NCI-H2081 (cell line): ENCODE results near the gene AARS2.

ENCODE experiments used
- DNase-seq, 2 experiments: peaks; one replicate each; lab custom pipeline; 2025; lab: John Stamatoyannopoulos, UW

The AARS2 gene

DNA sequence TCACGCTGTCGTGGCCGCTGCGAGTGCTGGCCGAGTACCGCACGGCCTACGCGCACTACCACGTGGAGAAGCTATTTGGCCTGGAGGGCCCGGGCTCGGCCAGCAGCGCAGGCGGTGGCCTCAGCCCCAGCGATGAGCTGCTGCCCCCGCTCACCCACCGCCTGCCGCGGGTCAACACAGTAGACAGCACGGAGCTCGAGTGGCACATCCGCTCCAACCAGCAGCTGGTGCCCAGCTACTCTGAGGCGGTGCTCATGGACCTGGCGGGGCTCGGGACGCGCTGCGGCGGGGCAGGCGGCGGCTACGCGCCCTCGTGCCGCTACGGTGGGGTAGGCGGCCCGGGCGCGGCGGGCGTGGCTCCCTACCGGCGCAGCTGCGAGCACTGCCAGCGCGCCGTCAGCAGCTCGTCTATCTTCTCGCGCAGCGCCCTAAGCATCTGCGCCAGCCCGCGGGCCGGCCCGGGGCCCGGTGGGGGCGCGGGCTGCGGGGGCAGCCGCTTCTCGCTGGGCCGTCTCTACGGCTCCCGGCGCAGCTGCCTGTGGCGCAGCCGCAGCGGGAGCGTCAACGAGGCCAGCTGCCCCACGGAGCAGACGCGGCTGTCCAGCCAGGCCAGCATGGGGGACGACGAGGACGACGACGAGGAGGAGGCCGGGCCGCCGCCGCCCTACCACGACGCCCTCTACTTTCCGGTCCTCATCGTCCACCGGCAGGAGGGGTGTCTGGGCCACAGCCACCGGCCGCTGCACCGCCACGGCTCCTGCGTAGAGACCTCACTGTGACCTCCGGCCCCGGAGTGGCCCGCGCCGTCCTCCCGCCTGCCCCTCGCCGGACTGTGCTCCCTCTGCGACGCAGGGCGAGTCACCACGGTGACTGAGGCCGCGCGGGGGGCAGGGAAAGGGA, 37.1 kb downstream of the AARS2 start:
- no peak for DNase-seq

DNA sequence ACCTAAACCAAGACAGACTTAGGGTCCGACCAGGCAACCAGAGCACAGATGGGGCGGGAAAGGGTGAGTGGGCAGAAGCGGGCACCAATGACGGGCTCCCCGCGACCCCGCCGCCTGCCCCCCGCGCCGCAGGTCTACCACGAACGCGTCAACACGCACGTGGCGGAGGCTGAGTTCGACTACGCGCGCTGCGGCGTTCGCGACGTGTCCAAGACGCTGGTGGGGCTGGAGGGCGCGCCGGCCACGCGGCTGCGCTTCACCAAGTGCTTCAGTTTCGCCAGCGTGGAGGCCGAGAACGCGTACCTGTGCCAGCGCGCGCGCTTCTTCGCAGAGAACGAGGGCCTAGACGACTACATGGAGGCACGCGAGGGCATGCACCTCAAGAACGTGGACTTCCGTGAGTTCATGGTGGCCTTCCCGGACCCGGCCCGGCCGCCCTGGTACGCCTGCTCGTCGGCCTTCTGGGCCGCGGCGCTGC, 37.8 kb downstream of the AARS2 start:
- no peak for DNase-seq

DNA sequence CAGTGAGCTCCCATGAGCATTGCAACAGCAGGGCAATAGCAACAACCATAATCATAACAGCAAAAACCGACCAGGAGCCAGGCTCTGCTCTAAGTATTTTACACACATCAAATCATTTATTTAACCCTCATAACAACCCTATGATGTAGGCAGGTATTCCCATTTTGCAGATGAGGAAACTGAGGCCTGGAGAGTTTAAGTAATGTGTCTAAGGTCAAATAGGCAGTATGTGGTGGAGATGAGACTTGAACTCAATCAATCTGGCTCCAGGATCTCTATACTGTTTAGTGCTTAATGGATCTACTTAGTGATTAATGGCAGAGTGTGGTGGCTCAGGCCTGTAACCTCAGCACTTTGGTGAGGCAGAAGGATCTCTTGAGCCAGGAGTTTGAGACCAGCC, 39.5 kb downstream of the AARS2 start:
- no peak for DNase-seq

DNA sequence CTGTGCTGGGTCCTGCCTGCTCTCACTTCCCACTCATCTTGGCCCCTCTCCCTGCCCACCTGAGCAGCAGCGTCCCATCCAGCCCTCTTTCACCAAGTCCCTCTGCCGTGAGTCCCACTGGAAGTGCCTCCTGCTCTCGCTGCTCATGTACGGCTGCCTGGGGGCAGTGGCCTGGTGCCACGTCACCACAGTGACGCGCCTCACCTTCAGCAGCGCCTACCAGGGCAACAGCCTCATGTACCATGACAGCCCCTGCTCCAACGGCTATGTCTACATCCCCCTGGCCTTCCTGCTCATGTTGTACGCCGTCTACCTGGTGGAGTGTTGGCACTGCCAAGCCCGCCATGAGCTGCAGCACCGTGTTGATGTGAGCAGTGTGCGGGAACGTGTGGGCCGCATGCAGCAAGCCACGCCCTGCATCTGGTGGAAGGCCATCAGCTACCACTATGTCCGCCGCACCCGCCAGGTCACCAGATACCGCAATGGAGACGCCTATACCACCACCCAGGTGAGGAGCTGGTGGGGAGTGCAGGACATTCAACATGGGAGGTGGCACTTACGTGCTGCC, 40.1 kb downstream of the AARS2 start:
- DNase-seq = no peak

DNA sequence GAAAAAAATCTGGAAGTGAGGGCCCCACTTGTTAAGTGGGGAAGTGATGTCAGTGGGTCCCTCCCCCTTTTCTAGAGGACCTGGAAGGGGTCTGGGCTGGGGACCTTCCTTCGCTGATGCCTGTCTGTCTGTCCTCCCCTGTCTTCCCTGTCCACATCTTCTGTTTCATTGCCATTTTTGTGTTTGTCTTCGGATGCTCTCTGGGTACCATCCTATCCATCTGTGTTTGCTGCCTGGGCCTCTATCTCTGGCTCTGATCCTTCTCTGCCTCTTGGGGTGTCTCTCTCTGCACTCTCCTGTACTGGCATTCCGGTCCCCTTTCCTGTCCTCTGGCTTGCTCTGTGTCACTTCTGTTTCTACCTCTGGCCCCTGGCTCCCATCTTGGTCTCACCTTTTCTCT, 40.6 kb downstream of the AARS2 start:
- no peak for DNase-seq

DNA sequence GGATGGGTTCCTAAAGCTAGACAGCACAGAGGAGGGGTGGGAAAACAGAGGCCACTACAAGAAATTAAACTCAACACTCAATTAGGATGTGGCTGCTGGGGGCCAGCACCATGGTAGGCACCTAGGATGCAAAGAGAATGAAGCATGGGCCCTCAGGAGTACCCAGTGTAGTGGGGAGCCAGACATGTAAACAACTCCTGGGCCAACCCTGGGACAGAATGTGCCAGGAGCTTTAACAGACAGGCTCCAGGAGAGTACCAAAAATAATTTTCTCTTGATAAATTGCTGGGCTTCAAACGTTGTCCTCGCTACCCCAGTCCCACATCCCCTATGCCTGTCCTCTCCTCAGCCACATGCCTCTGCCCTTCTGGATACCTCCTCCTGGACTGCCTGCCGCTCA, 41.2 kb downstream of the AARS2 start:
- no peak for DNase-seq

DNA sequence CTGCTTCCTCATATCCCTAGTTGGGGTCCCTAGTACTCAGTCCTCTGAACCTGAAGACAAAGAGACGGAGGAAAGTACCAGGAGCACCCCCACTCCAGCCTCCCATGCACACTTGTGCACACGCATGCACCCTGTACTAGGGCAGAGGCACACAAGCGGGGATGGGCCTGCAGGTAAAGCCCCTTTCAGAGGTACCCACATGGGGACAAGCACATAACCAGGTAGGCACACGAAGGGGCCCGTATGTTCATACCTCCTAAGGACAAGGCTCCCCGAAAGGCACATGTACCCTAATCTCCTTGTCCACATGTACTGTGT, 41.8 kb downstream of the AARS2 start:
- DNase-seq = no peak

DNA sequence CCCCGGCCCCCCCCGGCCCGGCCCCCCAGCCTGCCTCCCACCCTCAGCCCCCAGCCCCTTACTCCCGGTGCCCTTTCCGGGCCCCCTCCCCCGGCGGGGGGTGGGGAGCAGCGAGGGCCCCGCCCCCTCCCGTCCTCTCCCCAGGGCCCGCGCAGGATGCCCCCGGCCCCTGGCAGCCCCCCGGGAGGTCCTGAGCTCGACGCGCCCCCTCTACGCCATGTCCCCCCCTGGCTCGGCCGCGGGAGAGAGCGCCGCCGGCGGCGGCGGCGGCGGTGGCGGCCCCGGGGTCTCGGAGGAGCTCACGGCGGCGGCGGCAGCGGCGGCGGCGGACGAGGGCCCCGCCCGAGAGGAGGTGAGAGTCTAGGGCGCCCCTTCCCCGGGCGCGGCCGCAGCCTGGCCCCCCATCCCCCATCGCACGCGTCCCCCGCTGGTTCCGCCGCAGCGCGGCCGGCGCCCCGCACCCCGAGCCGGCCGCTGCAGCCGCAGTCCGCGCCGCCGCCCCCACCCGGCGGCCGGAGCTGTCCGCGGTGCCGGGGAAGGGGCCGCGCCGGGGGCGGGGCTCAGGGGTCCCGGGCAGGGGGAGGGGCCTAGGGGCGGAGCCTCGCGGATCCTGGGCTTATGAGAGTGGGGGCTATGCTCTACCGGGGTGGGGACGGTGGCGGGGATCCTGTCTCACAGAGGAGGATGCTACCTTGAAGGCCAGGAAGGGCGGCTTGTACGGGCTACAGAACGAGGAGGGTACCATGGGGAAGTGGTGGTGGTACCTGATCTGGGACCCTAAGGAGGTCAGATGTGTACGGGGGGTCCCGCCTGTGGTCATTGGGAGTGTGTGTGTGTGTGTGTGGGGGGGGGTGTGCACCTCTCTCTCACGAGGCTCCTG, 42.4 kb downstream of the AARS2 start:
- DNase-seq = peak; percentile 22 to 32

DNA sequence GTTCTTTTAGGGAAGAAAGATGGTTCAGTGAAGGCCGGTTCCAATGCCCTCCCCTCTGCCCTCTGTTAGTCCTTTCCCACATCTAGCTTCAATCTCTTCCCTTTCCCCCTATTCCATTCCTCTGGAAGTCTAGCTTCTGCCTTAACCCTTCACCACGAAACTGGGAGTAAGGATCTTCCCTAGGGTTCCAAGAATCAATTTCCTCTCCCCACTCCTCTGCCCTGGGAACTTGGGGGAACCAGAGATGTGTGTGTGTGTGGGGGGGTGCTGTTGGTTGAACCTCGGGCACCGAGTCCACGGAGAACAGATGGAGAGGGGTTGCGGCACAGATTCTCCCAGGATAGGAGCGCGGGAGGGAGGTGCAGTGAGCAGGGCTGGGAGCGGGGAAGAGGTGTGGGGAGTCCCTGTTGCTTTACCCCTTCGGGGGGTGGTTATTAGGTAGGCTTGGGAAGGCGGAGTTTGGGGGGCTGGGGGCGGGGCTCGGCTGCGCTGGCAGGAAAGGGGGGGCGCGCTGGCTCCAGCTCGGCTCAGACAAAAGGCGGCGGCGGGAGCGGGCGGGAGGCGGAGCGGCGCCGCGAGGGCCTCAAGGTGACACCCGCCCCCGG, 43.1 kb downstream of the AARS2 start, which contains the start of gene TMEM151B:
Gene TMEM151B, plus strand, starts transcription at position 530 of the 605 bp plus-strand sequence. CDS start 293 bp downstream, outside the sequence.
- DNase-seq = no peak

DNA sequence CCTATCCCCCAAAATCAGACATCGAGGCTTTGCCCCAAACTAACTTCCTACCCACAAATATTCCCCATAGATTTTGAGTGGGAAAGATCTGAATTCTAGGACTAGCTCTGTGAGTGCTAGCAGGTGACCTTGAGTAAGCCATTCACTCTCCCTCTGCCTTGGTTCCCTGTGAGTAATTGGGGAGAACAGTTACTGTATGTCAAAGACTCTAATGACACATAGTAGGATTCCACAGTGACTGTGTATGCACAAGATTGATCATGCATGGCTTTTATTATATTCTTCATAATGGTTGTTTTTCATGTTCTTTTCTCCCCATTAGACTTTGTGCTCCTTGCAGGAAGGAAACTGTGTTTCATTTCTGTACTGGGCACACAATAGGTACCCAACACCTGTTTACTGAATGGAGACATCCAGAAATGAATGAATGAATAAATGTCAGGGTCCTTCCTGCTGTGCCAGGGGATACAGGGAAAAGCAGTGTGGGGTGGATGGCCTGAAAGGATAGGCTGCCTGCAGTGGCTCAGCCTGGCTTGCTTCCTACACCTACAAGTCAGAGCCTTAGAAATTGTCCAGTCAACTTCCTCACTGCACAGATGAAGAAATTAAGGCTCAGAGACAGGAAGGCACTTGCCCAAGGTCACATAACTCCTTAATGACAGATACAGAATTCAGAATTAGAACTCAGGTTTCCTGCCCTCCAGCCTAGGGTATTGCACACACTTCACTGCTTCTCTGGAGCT, 43.8 kb downstream of the AARS2 start:
- DNase-seq = no peak

DNA sequence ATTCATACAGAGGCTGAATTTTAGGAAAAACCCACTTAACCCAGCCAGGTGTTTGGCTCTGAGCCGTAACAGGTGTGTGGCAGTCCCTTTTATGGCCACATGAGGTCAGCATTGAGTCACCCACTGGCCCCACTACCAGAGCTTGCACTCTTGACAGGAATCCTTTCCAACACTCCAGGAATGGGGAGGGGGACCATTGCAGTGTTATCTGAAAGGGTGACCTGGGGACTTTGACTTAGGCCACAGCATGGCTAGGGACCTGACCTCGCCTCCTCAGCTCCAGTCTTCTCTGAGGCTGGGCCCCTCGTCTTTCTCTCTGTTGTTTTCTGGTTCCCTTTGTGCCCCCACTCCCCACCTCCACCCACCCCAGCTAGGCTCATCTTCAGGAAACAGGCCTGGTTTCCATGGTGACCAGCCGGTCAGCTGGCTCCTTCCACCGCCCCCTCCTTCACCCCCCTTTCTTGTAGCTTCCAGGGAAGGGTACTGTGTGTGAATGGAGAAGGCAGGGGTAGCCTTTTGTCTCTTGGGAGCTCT, 45.0 kb downstream of the AARS2 start:
- DNase-seq = peak; percentile 64

DNA sequence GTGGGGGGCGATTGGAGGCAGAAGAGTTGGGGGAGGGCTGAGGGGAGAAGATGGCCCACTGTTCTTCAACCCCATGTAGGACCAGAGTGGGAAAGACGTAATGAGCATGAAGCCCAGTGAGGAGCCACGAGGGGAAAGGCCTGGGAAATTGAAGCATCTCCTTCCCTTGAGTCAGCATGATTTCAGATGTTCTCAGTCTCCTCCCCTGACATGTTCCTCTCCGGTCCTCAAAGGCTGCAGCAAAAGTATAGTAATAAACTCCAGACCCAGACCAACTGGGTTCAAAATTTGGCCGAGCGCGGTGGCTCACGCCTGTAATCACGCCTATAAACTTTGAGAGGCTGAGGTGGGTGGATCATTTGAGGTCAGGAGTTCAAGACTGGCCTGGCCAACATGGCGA, 45.9 kb downstream of the AARS2 start:
- no peak for DNase-seq

DNA sequence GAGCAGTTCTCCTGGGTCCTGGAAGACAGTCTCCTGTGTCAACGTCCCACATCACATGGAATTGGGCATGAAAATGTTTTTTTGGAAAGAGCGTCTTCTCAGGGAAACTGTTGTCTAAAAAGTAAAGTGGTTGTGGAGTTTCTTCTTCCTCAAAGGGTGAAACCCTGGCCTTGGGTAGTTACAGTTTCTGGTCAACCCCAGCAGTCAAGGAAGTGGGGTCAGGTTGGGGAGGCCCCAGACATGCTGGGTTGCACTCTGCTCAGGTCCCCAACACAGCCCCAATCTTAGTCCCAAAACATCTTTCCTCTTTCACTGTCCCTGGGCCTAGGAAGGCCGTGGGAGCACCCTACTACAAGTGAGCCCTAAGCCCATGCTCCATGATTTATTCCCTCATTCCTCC, 46.8 kb downstream of the AARS2 start:
- DNase-seq = no peak

DNA sequence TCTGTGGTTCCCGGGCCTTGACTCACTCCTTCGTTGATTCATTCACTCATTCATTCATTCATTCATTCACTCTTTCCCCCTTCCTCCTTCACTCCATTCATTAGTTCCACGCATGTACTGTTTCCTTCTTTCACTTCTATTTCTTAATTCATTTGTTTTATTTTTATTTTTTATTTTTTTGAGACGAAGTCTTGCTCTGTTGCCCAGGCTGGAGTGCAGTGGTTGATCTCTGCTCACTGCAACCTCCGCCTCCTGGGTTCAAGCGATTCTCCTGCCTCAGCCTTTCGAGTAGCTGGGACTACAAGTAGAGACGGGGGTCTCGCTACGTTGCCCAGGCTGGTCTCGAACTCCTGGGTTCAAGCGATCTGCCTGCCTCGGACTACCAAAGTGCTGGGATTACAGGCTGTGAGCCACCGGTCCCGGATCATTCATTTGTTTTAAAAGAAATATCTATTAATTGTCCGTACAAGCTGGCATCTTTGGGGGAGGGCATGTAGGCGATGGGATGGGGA, 47.4 kb downstream of the AARS2 start:
- no peak for DNase-seq

DNA sequence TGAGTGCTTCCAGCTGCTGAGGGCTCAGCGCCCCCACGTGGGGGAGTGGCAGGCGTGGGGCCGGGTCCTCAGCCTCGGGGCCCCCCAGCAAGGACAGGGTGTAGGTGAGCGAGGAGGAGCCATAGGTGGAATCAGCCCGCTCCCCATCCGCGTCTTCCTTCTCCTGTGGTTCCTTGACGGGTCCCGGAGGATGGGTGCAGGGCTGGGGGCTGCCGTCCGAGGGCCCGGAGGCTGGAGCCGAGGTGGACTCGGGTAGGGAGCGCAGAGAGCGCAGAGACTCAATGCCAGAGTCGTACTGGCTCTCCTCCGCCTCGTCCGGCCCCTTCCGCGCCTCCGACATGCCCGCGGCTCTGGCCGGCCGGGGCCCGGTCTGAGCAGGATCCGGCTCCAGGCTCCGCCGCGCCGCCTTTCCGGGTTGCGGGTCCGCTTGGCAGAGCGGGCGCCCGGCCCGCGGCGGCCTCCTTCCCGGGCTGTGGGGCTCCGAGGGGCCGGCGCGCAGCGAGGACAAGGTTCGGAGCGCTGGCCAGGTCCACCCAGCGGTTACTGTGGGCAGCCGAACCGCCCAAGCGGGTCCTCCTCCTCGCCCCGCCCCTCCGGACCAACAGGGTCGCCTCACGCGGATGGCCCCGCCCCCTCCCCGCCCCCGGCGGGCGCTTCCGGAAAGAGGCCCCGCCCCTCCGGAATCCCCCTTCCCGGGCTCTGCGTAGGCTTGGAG, 48.0 kb downstream of the AARS2 start, which contains the start of gene NFKBIE:
Gene NFKBIE, minus strand, starts transcription at position 545 of the 715 bp plus-strand sequence. Its CDS starts 205 bp downstream, at position 340.
- peak; percentile 75 to 76 for DNase-seq

DNA sequence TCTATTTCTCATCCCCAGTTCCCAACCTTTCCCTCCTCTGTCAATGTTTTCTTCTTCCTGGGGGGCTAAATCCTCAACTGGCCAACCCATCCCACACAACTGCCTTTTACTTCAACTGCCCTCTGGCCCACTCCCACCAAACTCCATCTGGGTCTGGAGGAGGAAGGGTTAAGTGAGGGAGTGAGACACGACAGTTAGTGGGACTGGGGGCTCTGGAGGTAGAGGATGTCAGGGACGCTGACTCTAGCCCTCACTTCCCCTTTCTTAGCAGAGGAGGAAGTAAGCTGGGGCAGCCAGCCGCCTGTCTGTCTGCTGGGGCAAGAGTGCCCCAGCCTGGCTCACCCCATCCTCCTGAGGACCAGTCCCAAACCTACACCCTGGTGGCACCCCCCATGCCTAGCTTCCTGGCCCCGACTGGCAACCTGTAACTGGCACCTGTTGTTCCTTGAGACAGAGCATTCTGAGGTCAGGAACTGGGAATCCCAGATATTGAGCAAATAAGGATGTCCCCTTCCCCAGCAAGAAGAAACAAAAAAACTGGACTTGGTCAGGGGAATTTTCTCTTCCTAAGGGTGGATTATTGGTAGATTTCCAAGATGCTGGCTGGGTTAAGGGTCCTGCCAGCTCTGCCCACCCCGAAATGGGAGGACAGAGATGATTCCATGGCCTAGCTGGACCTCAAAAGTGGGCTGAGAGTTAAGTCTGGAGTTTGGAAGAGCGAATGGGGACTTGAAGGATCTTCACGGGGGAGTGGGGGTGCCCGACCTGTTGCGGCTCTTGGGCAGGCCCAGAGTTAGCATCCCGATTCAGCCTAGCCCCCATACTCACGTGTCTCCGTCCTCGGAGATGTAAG, 48.8 kb downstream of the AARS2 start:
- no peak for DNase-seq

DNA sequence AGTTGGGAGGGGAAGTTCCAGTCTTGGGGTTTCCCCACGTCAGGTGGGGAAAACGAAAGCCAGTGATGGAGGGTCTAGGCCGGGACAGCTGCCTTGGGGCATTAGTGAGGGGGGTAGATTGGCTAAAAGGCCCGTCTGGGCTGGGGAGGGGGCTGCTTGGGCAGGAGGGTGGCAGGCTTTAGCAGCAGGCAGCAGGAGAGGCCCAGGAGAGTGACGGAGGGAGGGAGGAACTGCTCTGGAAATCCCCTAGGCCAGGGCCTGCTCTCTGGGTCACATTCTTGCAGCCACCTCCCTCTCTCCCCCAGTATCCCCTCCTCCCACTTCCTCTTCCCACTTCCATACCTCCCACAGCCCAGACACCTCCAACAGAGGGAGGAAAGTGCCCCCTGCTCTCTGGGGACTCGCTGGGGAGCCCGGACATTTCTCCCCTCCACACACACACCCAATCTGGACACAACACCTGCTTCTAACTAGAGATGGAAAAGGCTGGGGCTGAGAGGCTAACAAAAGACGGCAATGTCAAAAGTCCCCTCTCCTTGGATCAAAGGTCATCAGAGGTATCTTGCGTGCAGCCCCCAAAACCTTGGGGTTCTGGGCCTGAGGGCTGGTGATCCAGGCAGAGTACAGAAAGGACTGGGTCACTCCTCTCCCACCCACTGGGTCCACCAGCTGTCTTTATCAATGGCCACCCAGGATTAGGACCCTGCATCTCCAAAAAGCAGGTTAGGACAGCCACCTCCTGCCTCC, 49.6 kb downstream of the AARS2 start:
- no peak for DNase-seq
